DOHH2 (cell line): Measurements from ENCODE around the gene BABAM2.

ENCODE experiments used
- H3F3A ChIP-seq: fragments of 200-600 bp; sonication (generic), shearing (Covaris generic); 2 replicates; pipeline ENCODE4 v1.6.0; 2016; ENCODE audit warnings: antibody characterized with exemption, mild to moderate bottlenecking; ENCODE audit not compliant: control insufficient read depth, insufficient read depth
- H3K27ac ChIP-seq: fragments of 200-600 bp; sonication (generic); 2 replicates; pipeline ENCODE4 v1.5.1; 2014; ENCODE audit warnings: low read depth, mild to moderate bottlenecking, low read length, moderate library complexity
- H3K27me3 ChIP-seq: fragments of 200-600 bp; sonication (generic); 2 replicates; pipeline ENCODE4 v1.6.1; 2014; ENCODE audit warnings: mild to moderate bottlenecking, low read length, mixed read lengths; ENCODE audit not compliant: control insufficient read depth
- H3K36me3 ChIP-seq: fragments of 200-600 bp; sonication (generic); 2 replicates; pipeline ENCODE4 v1.6.1; 2014; ENCODE audit warnings: mild to moderate bottlenecking, low read length, moderate library complexity, mixed read lengths; ENCODE audit not compliant: control insufficient read depth
- H3K4me1 ChIP-seq: fragments of 200-600 bp; sonication (generic); 2 replicates; pipeline ENCODE4 v1.6.1; 2014; ENCODE audit warnings: mild to moderate bottlenecking, low read length, mixed read lengths; ENCODE audit not compliant: control insufficient read depth
- H3K4me2 ChIP-seq: fragments of 200-600 bp; sonication (generic); 2 replicates; pipeline ENCODE4 v1.6.0; 2014; ENCODE audit warnings: mild to moderate bottlenecking, low read length, moderate library complexity
- H3K4me3 ChIP-seq: fragments of 200-600 bp; sonication (generic); 2 replicates; pipeline ENCODE4 v1.5.1; 2014; ENCODE audit warnings: mild to moderate bottlenecking, low read length, mixed read lengths
- H3K79me2 ChIP-seq: fragments of 200-600 bp; sonication (generic); 2 replicates; pipeline ENCODE4 v1.6.1; 2014; ENCODE audit warnings: mild to moderate bottlenecking, low read length, mixed read lengths; ENCODE audit not compliant: control insufficient read depth
- H3K9me2 ChIP-seq: fragments of 200-600 bp; sonication (generic); replicated peaks from 2 replicates; pipeline ENCODE4 v1.6.1; 2014; ENCODE audit warnings: mild to moderate bottlenecking, low read length, mixed read lengths; ENCODE audit not compliant: control insufficient read depth
- H3K9me3 ChIP-seq: fragments of 200-600 bp; sonication (generic); 2 replicates; pipeline ENCODE4 v1.6.1; 2014; ENCODE audit warnings: antibody characterized with exemption, low read length, mixed read lengths; ENCODE audit not compliant: control insufficient read depth, insufficient read depth
- H4K20me1 ChIP-seq: fragments of 200-600 bp; sonication (generic); 2 replicates; pipeline ENCODE4 v1.6.0; 2014; ENCODE audit warnings: low read depth, mild to moderate bottlenecking, antibody characterized with exemption, low read length, moderate library complexity; ENCODE audit not compliant: control insufficient read depth, insufficient read depth
- EZH2phosphoT487 ChIP-seq: fragments of 200-600 bp; sonication (generic); IDR thresholded peaks from 2 replicates; pipeline ENCODE4 v1.6.1; 2017; ENCODE audit warnings: borderline replicate concordance, mild to moderate bottlenecking, antibody characterized with exemption, low read length, moderate library complexity, mixed read lengths
- TF ChIP-seq, protein P1 (sequence below): fragments of 200-600 bp; sonication (generic); IDR thresholded peaks from one replicate; pipeline ENCODE4 v1.5.1; 2014; ENCODE audit warnings: antibody characterized with exemption, mild to moderate bottlenecking, low read depth, low read length; ENCODE audit not compliant: poor library complexity, severe bottlenecking

The BABAM2 gene

DNA sequence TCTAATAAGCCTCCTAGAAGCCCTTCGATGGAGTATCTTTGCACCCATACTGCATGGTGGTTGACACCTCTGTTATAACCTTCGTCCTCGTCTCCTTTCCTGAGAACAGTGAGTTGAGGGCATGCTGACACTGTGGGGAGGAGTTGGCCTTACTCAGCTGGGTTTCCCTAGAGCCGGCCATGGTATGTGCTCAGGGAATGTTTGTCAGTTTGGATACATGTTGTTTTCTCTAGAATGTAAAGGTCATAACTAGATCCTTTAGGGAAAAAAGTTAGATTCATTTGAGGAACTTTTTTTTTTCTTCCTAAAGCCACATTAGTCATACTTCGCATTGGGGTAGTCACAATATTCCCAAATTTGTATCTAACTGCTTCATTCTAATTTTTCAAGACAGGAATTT, 396.1 kb downstream of the BABAM2 start:
- no peaks in the 10 kb centered on the region for H3K9me3 ChIP-seq
- no peaks in the 10 kb centered on the region for H3K36me3 ChIP-seq
- no peak for TF ChIP-seq EZH2phosphoT487
- TF ChIP-seq, protein P1, sequence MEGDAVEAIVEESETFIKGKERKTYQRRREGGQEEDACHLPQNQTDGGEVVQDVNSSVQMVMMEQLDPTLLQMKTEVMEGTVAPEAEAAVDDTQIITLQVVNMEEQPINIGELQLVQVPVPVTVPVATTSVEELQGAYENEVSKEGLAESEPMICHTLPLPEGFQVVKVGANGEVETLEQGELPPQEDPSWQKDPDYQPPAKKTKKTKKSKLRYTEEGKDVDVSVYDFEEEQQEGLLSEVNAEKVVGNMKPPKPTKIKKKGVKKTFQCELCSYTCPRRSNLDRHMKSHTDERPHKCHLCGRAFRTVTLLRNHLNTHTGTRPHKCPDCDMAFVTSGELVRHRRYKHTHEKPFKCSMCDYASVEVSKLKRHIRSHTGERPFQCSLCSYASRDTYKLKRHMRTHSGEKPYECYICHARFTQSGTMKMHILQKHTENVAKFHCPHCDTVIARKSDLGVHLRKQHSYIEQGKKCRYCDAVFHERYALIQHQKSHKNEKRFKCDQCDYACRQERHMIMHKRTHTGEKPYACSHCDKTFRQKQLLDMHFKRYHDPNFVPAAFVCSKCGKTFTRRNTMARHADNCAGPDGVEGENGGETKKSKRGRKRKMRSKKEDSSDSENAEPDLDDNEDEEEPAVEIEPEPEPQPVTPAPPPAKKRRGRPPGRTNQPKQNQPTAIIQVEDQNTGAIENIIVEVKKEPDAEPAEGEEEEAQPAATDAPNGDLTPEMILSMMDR: no peak
- H4K20me1 ChIP-seq: no peaks in the 10 kb centered on the region
- H3F3A ChIP-seq: no peaks in the 10 kb centered on the region
- H3K79me2 ChIP-seq: no peaks in the 10 kb centered on the region
- no peak overlapping the region for H3K27ac ChIP-seq
- no peaks in the 10 kb centered on the region for H3K27me3 ChIP-seq
- no peaks in the 10 kb centered on the region for H3K9me2 ChIP-seq
- no peaks in the 10 kb centered on the region for H3K4me1 ChIP-seq
- no peak overlapping the region for H3K4me2 ChIP-seq
- H3K4me3 ChIP-seq: no peak overlapping the region

DNA sequence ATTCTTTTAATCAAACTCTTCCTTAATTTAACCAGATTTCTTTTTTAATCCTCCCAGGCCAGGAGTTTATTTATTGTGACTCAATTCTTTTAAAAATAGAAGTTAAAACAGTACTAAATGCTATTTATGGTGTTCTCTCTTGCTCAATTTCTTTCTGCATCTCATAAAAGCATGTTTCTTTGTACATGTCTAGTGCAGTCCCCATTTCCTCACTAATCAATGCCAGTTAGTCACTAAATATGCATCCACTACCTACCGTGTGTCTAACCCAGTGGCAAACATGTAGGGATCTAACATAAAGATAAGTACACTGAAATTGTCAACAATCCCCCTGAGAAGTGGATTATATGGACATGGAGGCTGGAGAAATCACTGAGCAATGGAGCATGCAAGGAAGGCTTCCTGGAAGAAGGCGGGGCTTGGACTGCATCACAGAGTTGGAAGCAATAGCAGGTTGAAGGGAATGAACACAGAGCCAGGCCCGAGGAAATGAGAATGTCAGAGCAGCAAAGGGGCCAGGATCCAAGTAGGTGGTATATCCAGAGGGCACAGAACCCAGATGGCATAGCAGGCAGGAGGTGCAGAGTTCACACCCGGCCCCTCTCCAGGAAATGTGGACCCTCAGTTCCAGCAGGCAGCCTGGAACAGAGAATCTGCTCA, 396.9 kb downstream of the BABAM2 start:
- Histone ChIP-seq H3K4me1 (no peaks in the 10 kb centered on the region), H3K9me3 (no peaks in the 10 kb centered on the region), H3K4me2 (no peak overlapping the region), H3K9me2 (no peaks in the 10 kb centered on the region), H3F3A (no peaks in the 10 kb centered on the region), H3K36me3 (no peaks in the 10 kb centered on the region), H3K4me3 (no peak overlapping the region), H3K79me2 (no peaks in the 10 kb centered on the region), H3K27me3 (no peaks in the 10 kb centered on the region), H3K27ac (no peak overlapping the region), H4K20me1 (no peaks in the 10 kb centered on the region)
- TF ChIP-seq, protein P1: no peak
- no peak for TF ChIP-seq EZH2phosphoT487

DNA sequence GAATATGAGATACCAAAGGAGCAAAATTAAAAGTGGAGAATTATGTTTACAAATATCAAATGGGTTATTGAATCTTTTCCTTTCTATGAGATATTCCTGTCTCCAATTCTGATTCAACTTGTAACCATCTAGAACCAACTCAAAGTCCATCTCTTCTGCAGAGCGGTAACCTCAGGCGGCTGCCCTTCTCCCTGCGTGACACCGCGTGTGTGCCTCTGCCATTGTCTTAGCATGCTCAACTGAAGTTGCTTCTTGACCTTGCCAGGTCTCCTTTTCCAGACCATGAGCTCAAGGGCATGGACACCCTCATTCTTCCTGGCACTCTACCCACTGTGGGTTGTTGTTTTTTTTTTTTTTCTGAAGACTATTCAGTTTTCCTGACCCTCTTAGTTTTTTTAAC, 398.1 kb downstream of the BABAM2 start:
- no peaks in the 10 kb centered on the region for H3F3A ChIP-seq
- no peaks in the 10 kb centered on the region for H4K20me1 ChIP-seq
- TF ChIP-seq EZH2phosphoT487: no peak
- TF ChIP-seq, protein P1: no peak
- H3K4me2 ChIP-seq: no peak overlapping the region
- no peaks in the 10 kb centered on the region for H3K79me2 ChIP-seq
- no peaks in the 10 kb centered on the region for H3K36me3 ChIP-seq
- H3K27me3 ChIP-seq: no peaks in the 10 kb centered on the region
- H3K27ac ChIP-seq: no peak overlapping the region
- H3K9me3 ChIP-seq: no peaks in the 10 kb centered on the region
- H3K9me2 ChIP-seq: no peaks in the 10 kb centered on the region
- no peak overlapping the region for H3K4me3 ChIP-seq
- H3K4me1 ChIP-seq: no peaks in the 10 kb centered on the region
